Measurements from ENCODE around the gene PTPRM. TPM values are rescaled to one million over a fixed set of nuclear protein-coding genes. Genes with fewer than 3 reads are reported as not detected.

Gene PTPRM
- total RNA-seq, 1 experiment from 2014 or later, result 45.6 TPM

DNA sequence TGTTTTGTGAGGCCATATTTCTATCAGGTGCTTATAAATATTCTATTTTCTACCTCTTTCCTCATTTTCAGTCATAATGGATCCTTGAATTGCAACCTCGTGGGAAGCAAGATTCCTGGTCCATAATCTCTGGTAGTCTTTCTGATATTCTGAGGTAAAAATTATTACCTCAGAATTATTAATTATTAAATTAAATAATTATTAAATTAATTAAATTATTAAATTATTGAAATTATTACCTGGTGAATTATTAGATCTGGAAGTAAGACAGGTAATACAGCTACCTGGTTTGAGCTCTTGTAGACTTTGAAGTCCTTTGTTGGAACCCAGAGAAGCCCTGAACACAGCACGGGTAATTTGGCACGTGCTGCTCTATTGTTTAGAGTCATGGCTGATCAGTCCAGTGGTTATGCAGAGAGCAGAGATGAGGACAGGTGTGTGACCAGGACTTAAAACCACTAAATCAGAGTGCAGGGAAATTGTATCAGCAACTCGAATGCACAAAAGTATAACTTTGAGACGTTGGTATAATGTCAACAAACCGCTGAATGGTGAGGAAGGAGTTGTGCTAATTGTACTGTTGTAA lies 46.8 kb upstream of the PTPRM start:
- Histone ChIP-seq H3K4me2 (ENCODE audit: low read length) (no peak overlapping the region), H3F3A (ENCODE audit: low read length, unreplicated experiment) (no peaks in the 10 kb centered on the region), H3K79me2 (ENCODE audit: low read length) (no peaks in the 10 kb centered on the region), H3K36me3 (ENCODE audit: low read depth, low read length) (no peaks in the 10 kb centered on the region), H3K4me1 (ENCODE audit: insufficient read depth, low read length) (no peaks in the 10 kb centered on the region), H4K20me1 (ENCODE audit: low read length) (no peaks in the 10 kb centered on the region), H2AFZ (ENCODE audit: low read length) (no peak overlapping the region), H3K9ac (ENCODE audit: low read length) (no peak overlapping the region), H3K4me3 (ENCODE audit: low read length) (no peak overlapping the region), H3K9me3 (ENCODE audit: low read length) (no peaks in the 10 kb centered on the region), H3K27ac (ENCODE audit: low read length) (no peak overlapping the region), H3K9me2 (replicated peaks; ENCODE audit: low read length) (no peaks in the 10 kb centered on the region), H3K27me3 (ENCODE audit: low read length) (peaks cover 61% of the 10 kb centered on the region)
- TF ChIP-seq EZH2phosphoT487 (IDR thresholded peaks at IDR 0.05; ENCODE audit: borderline replicate concordance, low read length) (no peak), EZH2 (IDR thresholded peaks at IDR 0.05; ENCODE audit: low read length, unreplicated experiment) (no peak)
- TF ChIP-seq, protein P1, sequence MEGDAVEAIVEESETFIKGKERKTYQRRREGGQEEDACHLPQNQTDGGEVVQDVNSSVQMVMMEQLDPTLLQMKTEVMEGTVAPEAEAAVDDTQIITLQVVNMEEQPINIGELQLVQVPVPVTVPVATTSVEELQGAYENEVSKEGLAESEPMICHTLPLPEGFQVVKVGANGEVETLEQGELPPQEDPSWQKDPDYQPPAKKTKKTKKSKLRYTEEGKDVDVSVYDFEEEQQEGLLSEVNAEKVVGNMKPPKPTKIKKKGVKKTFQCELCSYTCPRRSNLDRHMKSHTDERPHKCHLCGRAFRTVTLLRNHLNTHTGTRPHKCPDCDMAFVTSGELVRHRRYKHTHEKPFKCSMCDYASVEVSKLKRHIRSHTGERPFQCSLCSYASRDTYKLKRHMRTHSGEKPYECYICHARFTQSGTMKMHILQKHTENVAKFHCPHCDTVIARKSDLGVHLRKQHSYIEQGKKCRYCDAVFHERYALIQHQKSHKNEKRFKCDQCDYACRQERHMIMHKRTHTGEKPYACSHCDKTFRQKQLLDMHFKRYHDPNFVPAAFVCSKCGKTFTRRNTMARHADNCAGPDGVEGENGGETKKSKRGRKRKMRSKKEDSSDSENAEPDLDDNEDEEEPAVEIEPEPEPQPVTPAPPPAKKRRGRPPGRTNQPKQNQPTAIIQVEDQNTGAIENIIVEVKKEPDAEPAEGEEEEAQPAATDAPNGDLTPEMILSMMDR (conservative IDR thresholded peaks at IDR 0.05; ENCODE audit: low read depth, low read length), result no peak
- intact Hi-C loops (cut with micrococcal nuclease), result no loop called here
- CTCF ChIA-PET, result no interaction called here
- BruUV-seq (replicated peaks), result no TSS peak
- no peak for ATAC-seq
- POLR2A ChIA-PET (ENCODE audit: unreplicated experiment), result no interaction called here
- DNase-seq, result no peak

DNA sequence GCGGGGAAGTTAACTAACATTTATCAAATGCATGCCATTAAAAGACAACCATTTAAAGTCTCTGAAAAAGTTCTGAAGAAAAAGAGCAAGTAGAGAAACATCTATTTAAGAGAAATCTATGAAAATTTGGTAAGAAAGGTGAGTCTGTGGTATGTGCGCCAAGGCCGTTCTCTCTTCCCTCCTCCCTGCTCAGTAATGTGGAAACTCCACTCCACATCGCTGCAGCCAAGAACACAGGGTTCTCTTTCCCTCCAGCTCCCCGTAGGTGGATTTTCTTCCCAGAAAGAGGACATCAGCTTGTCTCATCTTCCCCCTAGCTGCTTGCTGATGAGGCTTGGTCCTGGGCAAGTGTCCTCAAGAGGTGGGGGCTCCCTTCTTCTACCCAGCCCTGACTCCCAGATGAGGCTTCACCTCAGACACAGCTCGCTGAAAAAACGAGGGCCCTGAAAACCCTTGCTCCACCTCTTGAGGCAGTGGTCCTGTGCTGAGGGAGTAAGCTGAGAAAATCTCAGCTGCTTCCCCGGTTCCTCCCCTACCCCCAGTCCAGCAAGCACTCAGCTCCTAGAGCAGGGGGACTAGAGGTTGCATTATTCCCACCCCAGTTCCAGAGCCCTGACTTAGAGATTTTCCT lies 45.8 kb upstream of the PTPRM start:
- no peak overlapping the region for H3K4me2 ChIP-seq (ENCODE audit: low read length)
- no peaks in the 10 kb centered on the region for H3K9me2 ChIP-seq (replicated peaks; ENCODE audit: low read length)
- DNase-seq (no peak), ATAC-seq (no peak)
- no peak overlapping the region for H3K9ac ChIP-seq (ENCODE audit: low read length)
- no peak overlapping the region for H3K27ac ChIP-seq (ENCODE audit: low read length)
- H3F3A ChIP-seq (ENCODE audit: low read length, unreplicated experiment), result no peaks in the 10 kb centered on the region
- intact Hi-C loops (cut with micrococcal nuclease), result no loop called here
- no peaks in the 10 kb centered on the region for H4K20me1 ChIP-seq (ENCODE audit: low read length)
- no peaks in the 10 kb centered on the region for H3K4me1 ChIP-seq (ENCODE audit: insufficient read depth, low read length)
- no peak overlapping the region for H3K4me3 ChIP-seq (ENCODE audit: low read length)
- ChIA-PET CTCF (no interaction called here), POLR2A (ENCODE audit: unreplicated experiment) (no interaction called here)
- H3K36me3 ChIP-seq (ENCODE audit: low read depth, low read length), result no peaks in the 10 kb centered on the region
- H2AFZ ChIP-seq (ENCODE audit: low read length), result no peak overlapping the region
- H3K9me3 ChIP-seq (ENCODE audit: low read length), result no peaks in the 10 kb centered on the region
- no peaks in the 10 kb centered on the region for H3K79me2 ChIP-seq (ENCODE audit: low read length)
- BruUV-seq (replicated peaks), result no TSS peak
- TF ChIP-seq, protein P1 (conservative IDR thresholded peaks at IDR 0.05; ENCODE audit: low read depth, low read length), result no peak
- TF ChIP-seq EZH2phosphoT487 (IDR thresholded peaks at IDR 0.05; ENCODE audit: borderline replicate concordance, low read length) (no peak), EZH2 (IDR thresholded peaks at IDR 0.05; ENCODE audit: low read length, unreplicated experiment) (no peak)
- peaks cover 51% of the 10 kb centered on the region for H3K27me3 ChIP-seq (ENCODE audit: low read length)

- Histone ChIP-seq H3K9me2 (replicated peaks; ENCODE audit: low read length) (no peaks in the 10 kb centered on the region), H3K4me1 (ENCODE audit: insufficient read depth, low read length) (no peaks in the 10 kb centered on the region), H3K27ac (ENCODE audit: low read length) (no peak overlapping the region), H3F3A (ENCODE audit: low read length, unreplicated experiment) (no peaks in the 10 kb centered on the region), H3K27me3 (ENCODE audit: low read length) (peaks cover 42% of the 10 kb centered on the region), H3K4me3 (ENCODE audit: low read length) (no peak overlapping the region), H3K79me2 (ENCODE audit: low read length) (no peaks in the 10 kb centered on the region), H3K9me3 (ENCODE audit: low read length) (no peaks in the 10 kb centered on the region), H3K36me3 (ENCODE audit: low read depth, low read length) (no peaks in the 10 kb centered on the region), H3K4me2 (ENCODE audit: low read length) (no peak overlapping the region), H3K9ac (ENCODE audit: low read length) (no peak overlapping the region), H2AFZ (ENCODE audit: low read length) (no peak overlapping the region), H4K20me1 (ENCODE audit: low read length) (no peaks in the 10 kb centered on the region)
- BruUV-seq (replicated peaks), result no TSS peak
- TF ChIP-seq EZH2phosphoT487 (IDR thresholded peaks at IDR 0.05; ENCODE audit: borderline replicate concordance, low read length) (no peak), EZH2 (IDR thresholded peaks at IDR 0.05; ENCODE audit: low read length, unreplicated experiment) (no peak)
- TF ChIP-seq, protein P1 (conservative IDR thresholded peaks at IDR 0.05; ENCODE audit: low read depth, low read length), result no peak
- CTCF ChIA-PET, result no interaction called here
- ATAC-seq (no peak), DNase-seq (no peak)
- intact Hi-C loops (cut with micrococcal nuclease), result no loop called here
- POLR2A ChIA-PET (ENCODE audit: unreplicated experiment), result interaction anchor here (0.5 kb wide), 1 partner anchor 181 kb away, joined by 3 read pairs; no protein-coding TSS in a partner anchor
These were observed 43.3 kb upstream of the PTPRM start for GRCh38 chr18:7523772-7524171.
